MM.1S (cell line): Measurements from ENCODE around the gene GPR32.
"Not testable (repeated sequence)": the region's sequence is repeated elsewhere in the genome, so short reads cannot be mapped to it uniquely, and the experiment has no call there.

Experiments used
- DNase-seq: peaks from one replicate; pipeline ENCODE4 v3.0.0-alpha.2; 2015
- H2AFZ ChIP-seq: fragments of 300-600 bp; sonication (generic); 2 replicates; pipeline ENCODE4 v1.6.0; 2016; ENCODE audit warnings: antibody characterized with exemption, low read length
- H3F3A ChIP-seq: fragments of 300-600 bp; sonication (generic); 2 replicates; pipeline ENCODE4 v1.6.1; 2016; ENCODE audit warnings: mild to moderate bottlenecking, antibody characterized with exemption, low read length, moderate library complexity, mixed read lengths; ENCODE audit not compliant: insufficient read depth
- H3K27ac ChIP-seq: fragments of 300-600 bp; sonication (generic); 2 replicates; pipeline ENCODE4 v1.5.1; 2016; ENCODE audit warnings: mild to moderate bottlenecking, low read length
- H3K27me3 ChIP-seq: fragments of 300-600 bp; sonication (generic); replicated peaks from 2 replicates; pipeline ENCODE4 v1.6.0; 2016; ENCODE audit warnings: low read length; ENCODE audit not compliant: insufficient read depth
- H3K36me3 ChIP-seq: fragments of 300-600 bp; sonication (generic); replicated peaks from 2 replicates; pipeline ENCODE4 v1.6.1; 2016; ENCODE audit warnings: mild to moderate bottlenecking, low read length, mixed read lengths; ENCODE audit not compliant: insufficient read depth
- H3K4me1 ChIP-seq: fragments of 300-600 bp; sonication (generic); 2 replicates; pipeline ENCODE4 v1.6.1; 2016; ENCODE audit warnings: low read length, mixed read lengths
- H3K4me2 ChIP-seq: fragments of 300-600 bp; sonication (generic); 2 replicates; pipeline ENCODE4 v1.6.0; 2016; ENCODE audit warnings: low read depth, low read length
- H3K4me3 ChIP-seq: fragments of 300-600 bp; sonication (generic); 2 replicates; pipeline ENCODE4 v1.5.1; 2016; ENCODE audit warnings: low read length, mixed read lengths
- H3K79me2 ChIP-seq: fragments of 300-600 bp; sonication (generic); 2 replicates; pipeline ENCODE4 v1.6.1; 2016; ENCODE audit warnings: mixed run types, low read length, mixed read lengths
- H3K9ac ChIP-seq: fragments of 300-600 bp; sonication (generic); 2 replicates; pipeline ENCODE4 v1.6.1; 2016; ENCODE audit warnings: low read length, mixed read lengths
- H3K9me2 ChIP-seq: fragments of 300-600 bp; sonication (generic); replicated peaks from 2 replicates; pipeline ENCODE4 v1.6.1; 2016; ENCODE audit warnings: mild to moderate bottlenecking, low read length, mixed read lengths; ENCODE audit not compliant: insufficient read depth
- H3K9me3 ChIP-seq: fragments of 300-600 bp; sonication (generic); replicated peaks from 2 replicates; pipeline ENCODE4 v1.6.1; 2016; ENCODE audit warnings: mild to moderate bottlenecking, low read length, mixed read lengths; ENCODE audit not compliant: insufficient read depth
- H4K20me1 ChIP-seq: fragments of 300-600 bp; sonication (generic); 2 replicates; pipeline ENCODE4 v1.6.1; 2016; ENCODE audit warnings: mild to moderate bottlenecking, low read length, moderate library complexity, mixed read lengths; ENCODE audit not compliant: insufficient read depth
- CTCF ChIP-seq: fragments of 300-600 bp; sonication (generic); IDR thresholded peaks from 2 replicates; pipeline ENCODE4 v1.5.1; 2016; ENCODE audit warnings: antibody characterized with exemption, low read length, mixed read lengths
- EZH2 ChIP-seq: fragments of 300-600 bp; sonication (generic); optimal IDR thresholded peaks from 2 replicates; pipeline ENCODE3; 2017; ENCODE audit warnings: low read depth, mild to moderate bottlenecking, antibody characterized with exemption, low read length, mixed read lengths
- EZH2phosphoT487 ChIP-seq: fragments of 300-600 bp; sonication (generic); IDR thresholded peaks from 2 replicates; pipeline ENCODE4 v1.6.1; 2018; ENCODE audit warnings: antibody characterized with exemption, low read length

Gene GPR32

GRCh38 chr19:50804420-50805272 lies 34.4 kb downstream of the GPR32 start:
- H3K27ac ChIP-seq: peak overlapping the region; percentile 89
- H3K9me3 ChIP-seq: no peaks in the 10 kb centered on the region
- DNase-seq: peak; percentile 99
- no peaks in the 10 kb centered on the region for H3K9me2 ChIP-seq
- peak overlapping the region; percentile 92 for H3K4me3 ChIP-seq
- peaks cover 3% of the 10 kb centered on the region; the same call in 1 of the 2 replicates for H3F3A ChIP-seq
- H3K27me3 ChIP-seq: peaks cover 10% of the 10 kb centered on the region
- peak overlapping the region; percentile 74 for H2AFZ ChIP-seq
- peaks cover 12% of the 10 kb centered on the region for H4K20me1 ChIP-seq
- H3K9ac ChIP-seq: peak overlapping the region; percentile 94
- TF ChIP-seq CTCF: no peak
- TF ChIP-seq EZH2: no peak
- TF ChIP-seq EZH2phosphoT487: no peak
- H3K79me2 ChIP-seq: peaks cover 39% of the 10 kb centered on the region
- H3K4me1 ChIP-seq: peaks cover 7% of the 10 kb centered on the region; the same call in 1 of the 2 replicates
- 0 out of 2 replicates have a peak, but pooled peaks cover 3% of the 10 kb centered on the region for H3K36me3 ChIP-seq
- peak overlapping the region; percentile 83 for H3K4me2 ChIP-seq

GRCh38 chr19:50808856-50809255 lies 38.6 kb downstream of the GPR32 start:
- Histone ChIP-seq H3K27me3 (peaks cover 27% of the 10 kb centered on the region), H3K4me2 (no peak overlapping the region), H2AFZ (no peak overlapping the region), H3K9me3 (no peaks in the 10 kb centered on the region), H3K9me2 (no peaks in the 10 kb centered on the region), H4K20me1 (no peaks in the 10 kb centered on the region), H3K9ac (no peak overlapping the region), H3K79me2 (peaks cover 6% of the 10 kb centered on the region), H3K27ac (no peak overlapping the region), H3K36me3 (no peaks in the 10 kb centered on the region), H3F3A (no peaks in the 10 kb centered on the region), H3K4me1 (no peaks in the 10 kb centered on the region), H3K4me3 (no peak overlapping the region)
- no peak for DNase-seq
- TF ChIP-seq CTCF: no peak
- TF ChIP-seq EZH2phosphoT487: no peak
- TF ChIP-seq EZH2: no peak

- not testable (repeated sequence) for H3F3A ChIP-seq, H3K4me3 ChIP-seq, H3K36me3 ChIP-seq, H3K9ac ChIP-seq, H3K9me2 ChIP-seq, H3K27ac ChIP-seq, H3K4me2 ChIP-seq, H3K9me3 ChIP-seq, H2AFZ ChIP-seq, H3K79me2 ChIP-seq, H4K20me1 ChIP-seq, H3K4me1 ChIP-seq, DNase-seq
- peaks cover 49% of the 10 kb centered on the region for H3K27me3 ChIP-seq
Measured at GRCh38 chr19:50811622-50812238, 41.5 kb downstream of the GPR32 start.

GRCh38 chr19:50812474-50812873 lies 42.2 kb downstream of the GPR32 start:
- Histone ChIP-seq H3K36me3 (no peaks in the 10 kb centered on the region), H3K4me1 (no peaks in the 10 kb centered on the region), H2AFZ (no peak overlapping the region), H3K79me2 (no peaks in the 10 kb centered on the region), H3F3A (no peaks in the 10 kb centered on the region), H3K9me2 (no peaks in the 10 kb centered on the region), H3K4me3 (no peak overlapping the region), H3K9ac (no peak overlapping the region), H3K4me2 (no peak overlapping the region), H3K27ac (no peak overlapping the region), H3K9me3 (no peaks in the 10 kb centered on the region), H3K27me3 (peaks cover 56% of the 10 kb centered on the region), H4K20me1 (no peaks in the 10 kb centered on the region)
- no peak for DNase-seq
- TF ChIP-seq EZH2phosphoT487 (no peak), CTCF (no peak)
